ENCODE data around the gene SPATS2.

- TF ChIP-seq SIN3A (IDR thresholded peaks at IDR 0.05; ENCODE audit: low read depth): no peak
- no peak for TF ChIP-seq CTCF (IDR thresholded peaks at IDR 0.05 in 2 of 3, conservative IDR thresholded peaks at IDR 0.05 in 1 of 3; ENCODE audit: borderline replicate concordance in 1 of 3, insufficient read depth in 1 of 3, low read depth in 2 of 3, low read length in 2 of 3)
- TF ChIP-seq POLR2AphosphoS5 (IDR thresholded peaks at IDR 0.05; ENCODE audit: low read depth, low read length): no peak
Observed at GRCh38 chr12:49359671-49360070, 7.6 kb upstream of the SPATS2 start.
